GM13977 (cell line): ENCODE data around the gene MED15.

ENCODE experiments used
- DNase-seq: peaks from one replicate; pipeline ENCODE4 v3.0.0; 2012; ENCODE audit warnings: low spot score
- CTCF ChIP-seq: IDR thresholded peaks from 2 replicates; pipeline ENCODE4 v1.5.1; 2012; ENCODE audit warnings: mild to moderate bottlenecking, control low read depth; ENCODE audit not compliant: insufficient read depth; ENCODE audit errors: extremely low read depth, missing control alignments
- in situ Hi-C: fragments of 300-500 bp; cut with MboI; formaldehyde crosslinking; loops from one replicate; pipeline ENCODE4 v1.12.0; 2022; ENCODE audit warnings: low sequenced_read_pairs, low pct_unique_long_range_greater_than_20kb, mixed read lengths, inconsistent platforms; ENCODE audit not compliant: unreplicated experiment

The MED15 gene

GRCh38 chr22:20514658-20515406 is 7.4 kb downstream of the MED15 start:
- in situ Hi-C loops: no loop called here
- DNase-seq: no peak
- TF ChIP-seq CTCF: no peak

DNA sequence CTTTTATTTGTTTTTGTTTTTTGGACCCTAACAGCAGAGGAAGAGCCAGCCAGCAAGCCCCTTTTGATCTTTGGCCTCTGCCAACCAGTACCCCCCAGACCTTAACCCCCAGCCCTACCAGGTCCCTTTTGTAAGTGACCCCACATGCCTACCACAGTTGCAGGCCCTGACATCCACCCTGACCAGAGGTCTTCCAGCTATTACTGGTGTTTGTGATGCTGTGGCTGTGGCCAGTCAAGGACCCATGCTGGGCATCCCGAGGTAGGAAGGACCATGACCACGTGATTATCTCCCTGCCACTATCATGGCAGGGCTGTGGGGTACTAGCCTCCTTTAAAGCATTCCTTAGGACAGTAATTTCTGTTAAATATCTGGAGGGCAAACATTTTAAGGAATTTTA is 9.0 kb downstream of the MED15 start:
- DNase-seq: no peak
- no peak for TF ChIP-seq CTCF
- in situ Hi-C loops: no loop called here

- no peak for DNase-seq
- TF ChIP-seq CTCF: no peak
- in situ Hi-C loops: no loop called here
Measured at GRCh38 chr22:20517422-20517821, 10.0 kb downstream of the MED15 start.

- in situ Hi-C loops: no loop called here
- no peak for TF ChIP-seq CTCF
- DNase-seq: no peak
Measured at GRCh38 chr22:20517841-20518592, 10.6 kb downstream of the MED15 start.

DNA sequence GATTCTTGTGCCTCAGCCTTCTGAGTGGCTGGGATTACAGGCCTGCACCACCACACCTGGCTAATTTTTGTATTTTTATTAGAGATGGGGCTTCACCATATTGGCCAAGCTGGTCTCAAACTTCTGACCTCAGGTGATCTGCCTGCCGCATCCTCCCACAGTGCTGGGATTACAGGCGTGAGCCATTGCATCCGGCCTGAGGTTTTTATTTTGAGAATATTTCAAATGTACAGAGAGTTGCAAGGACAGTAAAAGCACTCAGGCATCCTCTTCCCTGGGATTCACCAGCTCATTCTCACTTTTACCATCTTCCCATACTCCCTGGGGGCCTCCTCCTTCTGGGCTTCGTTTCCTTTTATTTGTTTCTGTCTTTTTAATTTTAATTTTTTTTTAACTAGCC is 12.1 kb downstream of the MED15 start:
- in situ Hi-C loops: no loop called here

DNA sequence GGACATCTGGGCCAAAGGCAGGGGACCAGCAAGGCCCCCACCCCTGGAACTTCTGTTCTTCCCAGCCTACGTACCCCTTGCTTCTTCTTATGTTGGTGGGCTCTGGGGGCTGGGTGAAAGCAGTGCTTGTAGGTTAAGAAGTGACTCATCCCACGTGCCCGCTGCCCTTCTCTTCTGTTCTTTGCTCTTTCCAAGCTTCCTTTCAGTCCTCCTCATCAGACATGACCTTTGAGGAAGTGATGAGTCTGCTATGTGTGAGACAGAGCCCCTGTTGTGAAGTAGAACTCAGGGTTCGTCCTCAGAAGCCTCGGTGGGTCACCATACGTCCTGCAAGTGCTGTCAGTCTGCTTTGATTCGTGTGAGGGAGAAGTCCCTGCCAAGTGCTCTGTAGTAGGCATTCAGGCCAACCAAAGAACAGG is 12.7 kb downstream of the MED15 start:
- TF ChIP-seq CTCF: no peak
- DNase-seq: no peak
- in situ Hi-C loops: no loop called here

More for the DNA sequence above, 12.1 kb downstream of the MED15 start:
- no peak for TF ChIP-seq CTCF
- no peak for DNase-seq
